Inflammatory macrophage (primary cell): ENCODE measurements around the gene LRBA.

Experiments used
- DNase-seq, 2 donors: peaks; one replicate each; pipeline ENCODE4 v3.0.0-alpha.2; 2020 to 2022

Gene LRBA

GRCh38 chr4:150314031-150314430 is 701.1 kb downstream of the LRBA start:
- DNase-seq: no peak

DNA sequence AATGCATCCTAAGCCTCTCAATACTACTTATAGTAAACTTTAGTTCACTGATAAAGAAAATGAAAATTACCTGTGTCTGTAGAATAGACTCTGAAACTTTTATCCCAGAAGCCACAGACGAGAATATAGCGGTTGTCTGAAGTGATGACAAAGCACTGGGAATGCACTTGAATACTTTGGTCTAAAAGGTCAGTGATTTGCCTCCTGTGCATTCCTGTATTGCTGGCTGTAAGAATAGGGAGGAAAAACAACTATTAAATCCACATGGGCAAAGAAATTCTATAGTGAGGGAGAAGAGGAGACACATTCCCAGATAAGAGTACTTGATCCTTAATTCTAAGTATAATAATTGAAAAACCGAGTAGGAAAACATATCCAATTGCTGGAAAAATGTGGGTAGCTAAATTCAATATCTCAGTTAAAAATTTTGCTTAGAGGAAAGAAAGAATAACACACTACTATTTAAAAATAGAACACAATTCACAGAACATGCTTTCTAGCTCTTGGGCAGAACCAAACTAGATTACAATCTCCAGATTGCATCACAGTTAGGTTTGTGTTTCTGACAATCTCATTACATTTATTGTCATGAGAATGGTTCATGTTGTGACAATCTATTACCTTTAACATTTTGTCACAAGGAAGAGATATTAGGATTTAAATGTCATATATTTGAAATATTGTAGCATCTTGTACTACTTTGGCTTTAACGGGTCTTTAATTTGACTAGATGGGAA is 704.8 kb downstream of the LRBA start:
- no peak for DNase-seq

DNA sequence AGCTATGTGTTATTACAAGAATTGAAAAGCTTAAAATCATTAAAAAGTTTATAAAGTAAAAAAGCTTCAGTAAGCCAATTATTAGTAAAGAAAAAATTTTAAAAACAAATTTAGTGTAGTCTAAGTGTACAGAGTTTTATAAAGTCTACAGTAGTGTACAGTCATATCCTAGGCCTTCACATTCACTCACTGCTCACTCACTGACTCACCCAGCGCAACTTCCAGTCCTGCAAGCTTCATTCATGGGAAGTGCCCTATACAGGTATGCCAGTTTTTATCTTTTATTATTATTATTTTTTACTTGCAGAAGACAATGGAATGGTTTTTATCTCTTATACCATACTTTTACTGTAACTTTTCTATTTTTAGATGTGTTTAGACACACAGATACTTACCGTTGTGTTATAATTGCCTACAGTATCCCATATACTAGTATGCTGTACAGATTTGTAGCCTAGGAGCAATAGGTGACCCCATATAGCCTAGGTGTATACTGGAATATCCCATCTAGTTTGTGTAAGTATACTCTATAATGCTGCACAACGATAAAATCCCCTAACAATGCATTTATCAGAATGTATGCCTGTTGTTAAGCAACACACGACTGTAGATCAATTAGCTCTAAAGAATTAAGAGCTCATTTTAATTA is 706.1 kb downstream of the LRBA start:
- DNase-seq: no peak

DNA sequence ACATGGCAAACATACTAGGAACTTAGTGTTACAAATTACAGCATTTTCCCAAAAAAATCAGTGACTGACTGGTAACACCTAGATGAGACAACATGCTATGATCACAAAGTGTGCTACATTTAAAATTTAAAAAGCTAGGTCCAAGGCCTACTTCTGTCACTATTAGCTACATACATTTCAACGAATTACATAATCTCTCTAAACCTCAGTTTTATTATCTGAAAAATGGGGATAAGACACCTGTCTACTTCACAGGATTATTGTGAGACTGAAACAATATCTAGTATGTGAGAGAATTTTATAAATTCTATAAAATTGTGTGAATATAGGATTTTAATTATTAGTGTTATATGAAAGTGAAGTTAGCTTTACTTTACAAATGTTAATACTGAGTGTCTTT is 708.4 kb downstream of the LRBA start:
- no peak for DNase-seq

GRCh38 chr4:150305995-150306394 is 709.1 kb downstream of the LRBA start:
- no peak for DNase-seq

DNA sequence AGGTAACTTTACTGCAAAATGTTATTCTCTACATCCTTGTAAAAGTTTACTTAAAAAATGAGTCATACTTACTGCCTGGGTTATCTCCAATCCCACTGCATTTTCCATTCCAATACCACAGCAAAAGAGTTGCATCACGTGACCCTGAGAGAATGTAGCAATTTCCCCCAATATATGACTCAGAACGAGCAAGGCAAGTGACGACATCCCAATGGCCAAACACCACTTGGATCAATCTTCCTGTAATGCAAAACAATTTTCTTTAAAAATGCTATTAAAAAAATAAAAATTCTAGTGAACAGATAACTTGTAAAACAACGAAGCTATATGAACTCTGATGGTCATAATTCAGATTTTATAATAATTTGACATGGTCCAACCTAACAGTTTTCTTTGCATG is 712.5 kb downstream of the LRBA start:
- DNase-seq: peak; percentile 68 to 70

DNA sequence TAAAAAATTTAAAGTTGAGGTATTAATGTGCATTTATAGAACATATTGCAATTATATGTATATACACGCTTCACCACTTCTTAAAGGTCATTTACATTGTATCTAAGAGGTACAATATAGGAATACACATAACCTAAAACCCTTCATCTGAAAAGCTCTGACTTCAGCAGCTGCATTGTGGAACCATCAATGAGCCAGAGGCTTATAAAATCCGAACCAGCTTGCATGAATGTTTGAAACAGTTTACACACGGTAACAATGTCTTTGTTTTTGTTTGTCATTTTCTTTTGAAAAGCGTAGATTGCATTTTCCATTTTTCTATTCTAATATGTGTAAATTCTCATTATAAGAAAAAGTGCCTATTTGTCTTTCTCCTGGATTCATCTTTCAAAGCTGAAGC is 715.3 kb downstream of the LRBA start:
- no peak for DNase-seq

GRCh38 chr4:150297861-150298474 is 717.1 kb downstream of the LRBA start:
- peak; percentile 42 to 56 for DNase-seq

GRCh38 chr4:150289881-150290280 is 725.2 kb downstream of the LRBA start:
- no peak for DNase-seq

DNA sequence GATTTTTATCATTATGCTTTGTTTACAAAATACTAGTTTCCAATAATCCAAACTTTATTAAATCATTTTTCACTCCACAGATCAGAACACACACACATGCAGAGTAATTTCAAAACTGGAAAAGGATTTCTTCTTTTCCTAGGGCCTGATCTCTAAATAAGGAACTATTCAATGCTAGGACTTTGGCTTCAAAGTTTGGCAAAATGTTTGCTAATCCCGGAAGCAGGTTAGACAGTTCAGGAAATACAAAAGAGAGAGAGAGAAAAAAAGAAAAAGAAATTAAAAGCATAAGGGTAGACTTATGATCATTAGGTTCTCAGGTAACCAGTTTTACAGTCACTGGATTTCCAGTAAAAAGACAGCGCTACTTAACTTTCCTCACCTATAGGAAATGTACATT is 725.9 kb downstream of the LRBA start:
- DNase-seq: peak; percentile 13 to 33

- no peak for DNase-seq
Observed at GRCh38 chr4:150286656-150287055, 728.4 kb downstream of the LRBA start.

DNA sequence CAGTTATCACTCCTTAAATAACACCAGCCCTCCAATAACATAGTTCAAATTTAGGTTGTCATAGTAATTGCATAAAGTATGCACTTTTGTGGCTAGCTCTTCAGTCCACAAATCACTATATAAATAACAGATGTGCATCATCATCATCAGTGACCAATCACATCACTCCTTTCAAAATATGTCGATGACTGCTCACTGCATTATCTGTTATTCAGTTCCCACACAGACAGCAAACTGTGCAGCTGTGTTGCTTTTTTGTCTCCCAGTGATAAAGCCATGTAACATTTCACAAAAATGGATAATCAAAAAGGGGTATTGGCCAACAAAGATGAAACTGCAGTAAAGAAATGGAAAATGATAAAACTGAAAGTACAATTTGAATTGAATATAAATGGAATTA is 731.4 kb downstream of the LRBA start:
- DNase-seq: no peak

GRCh38 chr4:150280975-150281374 is 734.1 kb downstream of the LRBA start:
- no peak for DNase-seq

- DNase-seq: peak; percentile 75 to 88
Observed at GRCh38 chr4:150280081-150280895, 734.8 kb downstream of the LRBA start.

DNA sequence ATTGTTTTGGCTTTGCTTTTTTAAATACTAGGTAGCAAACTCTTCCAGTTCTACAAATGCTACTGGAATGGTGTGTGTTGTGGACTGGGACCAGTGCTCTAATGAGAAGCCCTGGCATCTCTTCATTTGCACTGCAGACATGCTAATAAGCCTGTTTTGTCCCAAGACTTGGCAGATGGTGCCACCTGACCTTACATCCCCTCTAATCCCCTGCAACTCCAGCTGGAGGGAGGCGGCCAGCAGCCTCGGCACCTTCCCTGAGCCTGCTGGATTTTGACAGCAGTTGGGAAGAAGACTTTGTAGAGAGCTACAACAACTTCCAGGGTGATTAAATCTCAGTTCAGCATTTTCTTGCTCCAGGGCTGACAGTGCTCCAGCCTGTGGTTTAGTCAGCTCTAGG is 736.9 kb downstream of the LRBA start:
- no peak for DNase-seq

- DNase-seq: no peak
Observed at GRCh38 chr4:150268444-150268843, 746.6 kb downstream of the LRBA start.

DNA sequence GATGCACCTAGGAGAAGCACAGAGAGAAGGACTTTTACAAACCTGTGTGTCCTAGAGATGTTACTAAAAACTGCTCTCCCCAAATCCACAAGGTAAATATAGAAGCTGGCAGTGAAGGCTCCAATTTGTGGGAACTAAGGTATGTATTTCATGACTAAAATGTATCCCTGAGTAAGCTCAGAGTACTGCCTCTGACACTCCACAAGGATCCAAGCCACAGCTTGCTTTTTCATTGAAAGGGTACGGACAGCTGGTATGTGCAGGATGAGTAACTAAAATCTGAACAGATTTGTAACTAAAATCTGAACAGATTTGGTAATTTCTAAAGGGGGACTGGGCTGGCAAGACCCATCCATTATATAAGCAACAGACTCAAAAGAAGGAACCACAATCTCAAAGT is 749.3 kb downstream of the LRBA start:
- DNase-seq: no peak

DNA sequence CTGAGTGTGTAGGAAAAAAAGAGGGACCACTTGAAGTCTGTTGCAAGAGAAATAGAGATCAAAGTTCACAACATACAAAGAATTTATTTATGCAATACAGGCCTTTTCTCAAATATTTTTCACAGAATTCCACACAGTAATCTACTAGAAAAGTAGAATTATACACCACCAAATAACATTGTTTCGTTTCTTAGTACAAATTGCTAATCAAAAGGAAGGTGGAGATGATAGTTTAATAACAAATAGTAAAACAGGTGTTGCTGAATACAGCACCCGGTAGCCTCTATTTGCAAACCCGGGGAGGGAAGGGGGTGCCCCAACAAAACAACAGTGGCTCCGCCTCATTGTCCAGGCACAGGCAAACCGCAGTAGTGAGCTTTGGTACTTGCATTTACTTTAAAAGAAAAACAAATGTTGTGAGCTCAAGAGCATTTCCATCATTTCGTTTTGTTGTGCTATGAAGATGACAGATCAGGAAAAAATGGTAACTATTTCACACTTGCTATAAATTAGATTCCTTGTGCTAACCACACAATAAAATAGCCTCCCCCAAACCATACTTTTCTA is 750.4 kb downstream of the LRBA start:
- DNase-seq: no peak

DNA sequence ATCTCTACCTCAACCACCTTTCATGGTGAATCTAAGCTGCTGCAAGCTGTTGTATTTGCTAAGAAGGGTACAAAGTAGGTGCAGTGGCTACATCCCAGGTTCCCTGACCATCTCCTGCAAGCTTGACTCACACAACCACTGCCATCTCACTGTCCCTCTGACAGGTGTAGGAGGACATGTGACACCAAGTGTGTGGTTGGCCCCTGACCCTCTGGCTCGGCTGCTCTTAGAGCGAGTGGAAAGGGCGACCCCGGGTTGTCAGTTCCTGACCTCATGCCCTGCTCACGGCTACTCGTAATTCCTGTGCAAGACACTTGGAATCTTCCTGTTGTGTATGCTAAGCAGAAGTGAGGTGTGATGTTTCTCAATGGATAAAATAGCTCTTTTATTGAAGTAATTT is 752.5 kb downstream of the LRBA start:
- DNase-seq: no peak

DNA sequence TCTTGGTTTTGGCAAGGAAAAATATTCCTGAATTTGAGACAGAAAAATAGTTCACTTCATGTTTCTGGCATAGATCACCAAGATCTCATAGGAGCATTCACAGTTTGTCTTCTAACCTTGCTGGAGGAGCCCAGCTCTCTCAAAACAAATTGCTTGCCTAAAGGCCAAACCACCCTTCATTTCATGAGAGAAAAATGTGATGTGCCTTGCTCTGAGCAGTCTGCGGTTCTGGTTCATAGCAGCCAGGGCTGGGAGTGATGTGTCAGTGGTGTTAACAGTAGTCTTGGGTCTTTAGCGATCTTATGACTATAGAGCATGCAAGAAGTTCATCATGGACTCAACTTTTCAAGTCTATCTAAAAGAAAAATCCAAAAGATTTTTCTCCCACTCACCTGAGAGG is 753.5 kb downstream of the LRBA start:
- no peak for DNase-seq

- no peak for DNase-seq
Observed at GRCh38 chr4:150259861-150260567, 755.1 kb downstream of the LRBA start.

DNA sequence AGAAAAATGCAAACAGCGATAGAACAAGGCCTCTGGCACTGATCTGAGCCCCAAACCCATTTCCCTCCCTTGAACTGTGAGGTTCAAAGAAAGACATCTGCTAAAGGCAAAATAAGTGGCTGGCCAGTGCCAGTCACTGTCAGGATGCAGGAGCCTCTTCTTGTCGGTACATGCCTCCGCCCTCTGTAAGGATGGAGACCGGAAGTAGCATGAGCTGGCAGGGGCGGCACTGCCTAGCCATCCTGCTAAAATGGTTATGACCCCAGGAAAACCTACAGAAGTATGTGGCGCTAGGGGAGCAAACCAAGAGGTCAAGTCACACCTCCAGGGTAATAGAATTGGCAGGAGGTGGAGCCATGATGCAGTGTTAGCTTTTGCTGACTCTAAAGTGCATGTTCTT is 756.5 kb downstream of the LRBA start:
- no peak for DNase-seq
